Loucy (cell line): ENCODE results near the gene SPSB3.

ENCODE experiments used
- H2AFZ ChIP-seq: fragments of 200-600 bp; sonication (generic); 2 replicates; pipeline ENCODE4 v1.6.0; 2016; ENCODE audit warnings: antibody characterized with exemption, mild to moderate bottlenecking, low read length, moderate library complexity
- H3F3A ChIP-seq: fragments of 200-600 bp; 2 replicates; pipeline ENCODE4 v1.6.0; 2016; ENCODE audit warnings: antibody characterized with exemption, low read depth, mild to moderate bottlenecking
- H3K27me3 ChIP-seq: fragments of 200-600 bp; sonication (generic); 2 replicates; pipeline ENCODE4 v1.6.1; 2014; ENCODE audit warnings: low read length, mild to moderate bottlenecking; ENCODE audit not compliant: insufficient read depth, poor library complexity, severe bottlenecking
- H3K36me3 ChIP-seq: fragments of 200-600 bp; sonication (generic); 2 replicates; pipeline ENCODE4 v1.6.1; 2016; ENCODE audit warnings: low read length; ENCODE audit not compliant: insufficient read depth
- H3K4me1 ChIP-seq: fragments of 200-600 bp; sonication (generic); 2 replicates; pipeline ENCODE4 v1.5.1; 2014; ENCODE audit warnings: low read length, mild to moderate bottlenecking; ENCODE audit not compliant: insufficient read depth, poor library complexity, severe bottlenecking
- H3K4me2 ChIP-seq: fragments of 200-600 bp; sonication (generic); 2 replicates; pipeline ENCODE4 v1.6.0; 2014; ENCODE audit warnings: antibody characterized with exemption, low read length, low read depth, mild to moderate bottlenecking; ENCODE audit not compliant: poor library complexity, severe bottlenecking
- H3K4me3 ChIP-seq: fragments of 200-600 bp; sonication (generic); 2 replicates; pipeline ENCODE4 v1.5.1; 2014; ENCODE audit warnings: low read length, mild to moderate bottlenecking, mixed read lengths; ENCODE audit not compliant: poor library complexity, severe bottlenecking
- H3K79me2 ChIP-seq: fragments of 200-600 bp; sonication (generic); 2 replicates; pipeline ENCODE4 v1.6.1; 2014; ENCODE audit warnings: low read length; ENCODE audit not compliant: insufficient read depth
- H3K9ac ChIP-seq: fragments of 200-600 bp; sonication (generic); 2 replicates; pipeline ENCODE4 v1.6.0; 2014; ENCODE audit warnings: mild to moderate bottlenecking, low read depth, low read length, moderate library complexity; ENCODE audit not compliant: poor library complexity, severe bottlenecking
- H3K9me2 ChIP-seq: fragments of 200-600 bp; sonication (generic); replicated peaks from 2 replicates; pipeline ENCODE4 v1.6.1; 2016; ENCODE audit warnings: low read depth, low read length, mixed read lengths
- H3K9me3 ChIP-seq: fragments of 200-600 bp; sonication (generic); 2 replicates; pipeline ENCODE4 v1.6.1; 2014; ENCODE audit warnings: mild to moderate bottlenecking, antibody characterized with exemption, low read length, low read depth; ENCODE audit not compliant: insufficient read depth
- H4K20me1 ChIP-seq: fragments of 200-600 bp; sonication (generic); 2 replicates; pipeline ENCODE4 v1.6.0; 2014; ENCODE audit warnings: antibody characterized with exemption, low read length, mild to moderate bottlenecking; ENCODE audit not compliant: insufficient read depth, poor library complexity, severe bottlenecking
- CTCF ChIP-seq: fragments of 200-600 bp; sonication (generic); conservative IDR thresholded peaks from 2 replicates; pipeline ENCODE4 v1.5.1; 2014; ENCODE audit warnings: mild to moderate bottlenecking, antibody characterized with exemption, low read length
- EZH2phosphoT487 ChIP-seq: fragments of 200-600 bp; IDR thresholded peaks from 2 replicates; pipeline ENCODE4 v1.6.1; 2018; ENCODE audit warnings: antibody characterized with exemption, mild to moderate bottlenecking, moderate library complexity, borderline replicate concordance

SPSB3 gene

GRCh38 chr16:1767116-1767994 is 15.0 kb downstream of the SPSB3 start:
- Histone ChIP-seq H3K27me3 (no peaks in the 10 kb centered on the region), H3K9me2 (no peaks in the 10 kb centered on the region), H3K9ac (no peak overlapping the region), H3K4me1 (no peaks in the 10 kb centered on the region), H3K4me3 (no peak overlapping the region), H3F3A (no peaks in the 10 kb centered on the region), H3K79me2 (peaks cover 7% of the 10 kb centered on the region; the same call in 1 of the 2 replicates), H4K20me1 (peaks cover 2% of the 10 kb centered on the region), H2AFZ (no peak overlapping the region), H3K36me3 (no peaks in the 10 kb centered on the region), H3K4me2 (no peak overlapping the region), H3K9me3 (no peaks in the 10 kb centered on the region)
- no peak for TF ChIP-seq CTCF
- TF ChIP-seq EZH2phosphoT487, result no peak

GRCh38 chr16:1766701-1767100 is 15.7 kb downstream of the SPSB3 start:
- Histone ChIP-seq H4K20me1 (no peaks in the 10 kb centered on the region), H3K4me1 (no peaks in the 10 kb centered on the region), H3K9ac (no peak overlapping the region), H3K27me3 (no peaks in the 10 kb centered on the region), H3K4me3 (no peak overlapping the region), H3K9me2 (no peaks in the 10 kb centered on the region), H3K36me3 (no peaks in the 10 kb centered on the region), H3K4me2 (no peak overlapping the region), H3K79me2 (peaks cover under 1% of the 10 kb centered on the region; the same call in 1 of the 2 replicates), H3F3A (no peaks in the 10 kb centered on the region), H2AFZ (no peak overlapping the region), H3K9me3 (no peaks in the 10 kb centered on the region)
- TF ChIP-seq CTCF (no peak), EZH2phosphoT487 (no peak)

GRCh38 chr16:1766231-1766630 is 16.1 kb downstream of the SPSB3 start:
- H4K20me1 ChIP-seq, result no peaks in the 10 kb centered on the region
- no peaks in the 10 kb centered on the region for H3K27me3 ChIP-seq
- no peak overlapping the region for H3K4me3 ChIP-seq
- H3K4me1 ChIP-seq, result no peaks in the 10 kb centered on the region
- H2AFZ ChIP-seq, result no peak overlapping the region
- H3K9me2 ChIP-seq, result no peaks in the 10 kb centered on the region
- H3K36me3 ChIP-seq, result no peaks in the 10 kb centered on the region
- no peaks in the 10 kb centered on the region for H3F3A ChIP-seq
- no peaks in the 10 kb centered on the region; the same call in 1 of the 2 replicates for H3K79me2 ChIP-seq
- no peak overlapping the region for H3K9ac ChIP-seq
- no peak overlapping the region for H3K4me2 ChIP-seq
- no peak for TF ChIP-seq CTCF
- no peak for TF ChIP-seq EZH2phosphoT487
- H3K9me3 ChIP-seq, result no peaks in the 10 kb centered on the region
